SK-N-SH (cell line): ENCODE data around the gene C21orf91.

Experiments
- CTCF ChIP-seq: fragments of 200-600 bp; sonication (generic); IDR thresholded peaks from 2 replicates; pipeline ENCODE4 v1.6.1; 2017; ENCODE audit warnings: antibody characterized with exemption, mild to moderate bottlenecking, moderate library complexity
- ELF1 ChIP-seq: IDR thresholded peaks from 2 replicates; pipeline ENCODE4 v1.4.0; 2012
- EP300 ChIP-seq, 2 experiments: IDR thresholded peaks; 2 replicates each; pipeline versions ENCODE4 v1.4.0 to v1.6.1; 2012; ENCODE audit warnings: borderline replicate concordance in 1 of 2, low read depth in 1 of 2, low read length in 1 of 2
- GATA2 ChIP-seq: sonication (generic); formaldehyde crosslinking; IDR thresholded peaks from 2 replicates; pipeline ENCODE4 v1.5.0; 2020; ENCODE audit warnings: mild to moderate bottlenecking, missing genetic modification reagents
- MAX ChIP-seq: IDR thresholded peaks from 2 replicates; pipeline ENCODE4 v1.4.0; 2012; ENCODE audit warnings: low read depth
- RAD21 ChIP-seq: IDR thresholded peaks from 2 replicates; pipeline ENCODE4 v1.6.1; 2012; ENCODE audit warnings: mild to moderate bottlenecking, low read length
- TAF1 ChIP-seq: IDR thresholded peaks from 2 replicates; pipeline ENCODE4 v1.6.1; 2012; ENCODE audit warnings: low read depth, mild to moderate bottlenecking, low read length, moderate library complexity, borderline replicate concordance
- ZBTB33 ChIP-seq: IDR thresholded peaks from 2 replicates; pipeline ENCODE4 v1.4.0; 2012; ENCODE audit warnings: low read depth, borderline replicate concordance

- TF ChIP-seq TAF1: no peak
- no peak for TF ChIP-seq MAX
- no peak for TF ChIP-seq CTCF
- no peak for TF ChIP-seq RAD21
- no peak for TF ChIP-seq EP300 (IDR thresholded peaks at IDR 0.05; ENCODE audit: borderline replicate concordance in 1 of 2, low read depth in 1 of 2, low read length in 1 of 2)
- TF ChIP-seq ZBTB33: no peak
- no peak for TF ChIP-seq ELF1
- TF ChIP-seq GATA2: no peak
Observed at GRCh38 chr21:17819877-17820229, 697 bp upstream of the C21orf91 start.
